ENCODE results near the gene PSMB3.

- TF ChIP-seq GATA2 (IDR thresholded peaks at IDR 0.05; ENCODE audit: low read depth, low read length), result no peak
- no peak for TF ChIP-seq GATA3 (IDR thresholded peaks at IDR 0.05; ENCODE audit: low read depth, low read length)
Measured at GRCh38 chr17:38710985-38711384, 41.6 kb upstream of the PSMB3 start.
